ENCODE measurements around the gene NTRK2.

Gene NTRK2

GRCh38 chr9:84900421-84900820 is 230.9 kb downstream of the NTRK2 start:
- no peak for DNase-seq

- no peak for DNase-seq
These were observed 234.4 kb downstream of the NTRK2 start for GRCh38 chr9:84903963-84904362.

- DNase-seq: no peak
These were observed 247.2 kb downstream of the NTRK2 start for GRCh38 chr9:84916769-84917168.

- no peak for DNase-seq
These were observed 248.0 kb downstream of the NTRK2 start for GRCh38 chr9:84917366-84918070.

- DNase-seq: no peak
These were observed 249.9 kb downstream of the NTRK2 start for GRCh38 chr9:84919440-84919839.

GRCh38 chr9:84921175-84921574 is 251.6 kb downstream of the NTRK2 start:
- DNase-seq: no peak

- no peak for DNase-seq
These were observed 252.5 kb downstream of the NTRK2 start for GRCh38 chr9:84922051-84922450.

- DNase-seq: no peak
These were observed 254.7 kb downstream of the NTRK2 start for GRCh38 chr9:84924266-84924665.

- no peak for DNase-seq
These were observed 255.8 kb downstream of the NTRK2 start for GRCh38 chr9:84925225-84925872.

GRCh38 chr9:84926793-84927192 is 257.3 kb downstream of the NTRK2 start:
- no peak for DNase-seq

- DNase-seq: no peak
These were observed 258.9 kb downstream of the NTRK2 start for GRCh38 chr9:84928419-84928818.

GRCh38 chr9:84929068-84929467 is 259.5 kb downstream of the NTRK2 start:
- DNase-seq: no peak

GRCh38 chr9:84932915-84933527 is 263.5 kb downstream of the NTRK2 start:
- no peak for DNase-seq

- no peak for DNase-seq
These were observed 266.1 kb downstream of the NTRK2 start for GRCh38 chr9:84935528-84936117.

GRCh38 chr9:84937180-84937579 is 267.7 kb downstream of the NTRK2 start:
- no peak for DNase-seq

GRCh38 chr9:84937581-84937980 is 268.1 kb downstream of the NTRK2 start:
- no peak for DNase-seq

GRCh38 chr9:84939774-84940173 is 270.2 kb downstream of the NTRK2 start:
- no peak for DNase-seq

GRCh38 chr9:84940294-84940693 is 270.8 kb downstream of the NTRK2 start:
- no peak for DNase-seq

- no peak for DNase-seq
These were observed 272.3 kb downstream of the NTRK2 start for GRCh38 chr9:84941792-84942191.

- DNase-seq: no peak
These were observed 274.0 kb downstream of the NTRK2 start for GRCh38 chr9:84943482-84944050.

GRCh38 chr9:84945878-84946538 is 276.5 kb downstream of the NTRK2 start:
- no peak for DNase-seq

GRCh38 chr9:84947412-84947972 is 278.0 kb downstream of the NTRK2 start:
- DNase-seq: no peak

- DNase-seq: no peak
These were observed 279.7 kb downstream of the NTRK2 start for GRCh38 chr9:84949258-84949657.
